NT2/D1 (cell line): ENCODE data around the gene MUC7.

Source experiments
- SUZ12 ChIP-seq: IDR thresholded peaks from 2 replicates; pipeline ENCODE4 v1.6.1; 2011; ENCODE audit not compliant: insufficient read length, insufficient read depth; ENCODE audit errors: extremely low read depth
- YY1 ChIP-seq: IDR thresholded peaks from 2 replicates; pipeline ENCODE4 v1.6.1; 2011; ENCODE audit not compliant: insufficient read length, insufficient read depth
- ZNF274 ChIP-seq: IDR thresholded peaks from 2 replicates; pipeline ENCODE4 v1.6.1; 2011; ENCODE audit warnings: mild to moderate bottlenecking, low read depth, low read length

- TF ChIP-seq ZNF274 (no peak), YY1 (no peak), SUZ12 (no peak)
These were observed 28.7 kb upstream of the MUC7 start for GRCh38 chr4:70443329-70443728.
